HUES48 (cell line): ENCODE data around the gene RAC3.

Experiments used
- H3K27ac ChIP-seq: one replicate; pipeline ENCODE4 v1.7.0; 2013; ENCODE audit warnings: low read depth, low read length, inconsistent platforms
- H3K27me3 ChIP-seq: 2 replicates; pipeline ENCODE4 v1.6.1; 2013; ENCODE audit warnings: mild to moderate bottlenecking, low read length; ENCODE audit not compliant: control insufficient read depth, insufficient read depth
- H3K36me3 ChIP-seq: 2 replicates; pipeline ENCODE4 v1.6.1; 2013; ENCODE audit warnings: low read length; ENCODE audit not compliant: control insufficient read depth, insufficient read depth
- H3K4me1 ChIP-seq: 2 replicates; pipeline ENCODE4 v1.6.1; 2013; ENCODE audit warnings: mild to moderate bottlenecking, low read length; ENCODE audit not compliant: control insufficient read depth, insufficient read depth
- H3K4me3 ChIP-seq: 2 replicates; pipeline ENCODE4 v1.5.1; 2013; ENCODE audit warnings: mild to moderate bottlenecking, low read depth, low read length
- H3K9ac ChIP-seq: 2 replicates; pipeline ENCODE4 v1.6.1; 2013; ENCODE audit warnings: mild to moderate bottlenecking, low read depth, low read length, moderate library complexity
- H3K9me3 ChIP-seq: 2 replicates; pipeline ENCODE4 v1.6.1; 2013; ENCODE audit warnings: low read length; ENCODE audit not compliant: control insufficient read depth, insufficient read depth

RAC3 gene

DNA sequence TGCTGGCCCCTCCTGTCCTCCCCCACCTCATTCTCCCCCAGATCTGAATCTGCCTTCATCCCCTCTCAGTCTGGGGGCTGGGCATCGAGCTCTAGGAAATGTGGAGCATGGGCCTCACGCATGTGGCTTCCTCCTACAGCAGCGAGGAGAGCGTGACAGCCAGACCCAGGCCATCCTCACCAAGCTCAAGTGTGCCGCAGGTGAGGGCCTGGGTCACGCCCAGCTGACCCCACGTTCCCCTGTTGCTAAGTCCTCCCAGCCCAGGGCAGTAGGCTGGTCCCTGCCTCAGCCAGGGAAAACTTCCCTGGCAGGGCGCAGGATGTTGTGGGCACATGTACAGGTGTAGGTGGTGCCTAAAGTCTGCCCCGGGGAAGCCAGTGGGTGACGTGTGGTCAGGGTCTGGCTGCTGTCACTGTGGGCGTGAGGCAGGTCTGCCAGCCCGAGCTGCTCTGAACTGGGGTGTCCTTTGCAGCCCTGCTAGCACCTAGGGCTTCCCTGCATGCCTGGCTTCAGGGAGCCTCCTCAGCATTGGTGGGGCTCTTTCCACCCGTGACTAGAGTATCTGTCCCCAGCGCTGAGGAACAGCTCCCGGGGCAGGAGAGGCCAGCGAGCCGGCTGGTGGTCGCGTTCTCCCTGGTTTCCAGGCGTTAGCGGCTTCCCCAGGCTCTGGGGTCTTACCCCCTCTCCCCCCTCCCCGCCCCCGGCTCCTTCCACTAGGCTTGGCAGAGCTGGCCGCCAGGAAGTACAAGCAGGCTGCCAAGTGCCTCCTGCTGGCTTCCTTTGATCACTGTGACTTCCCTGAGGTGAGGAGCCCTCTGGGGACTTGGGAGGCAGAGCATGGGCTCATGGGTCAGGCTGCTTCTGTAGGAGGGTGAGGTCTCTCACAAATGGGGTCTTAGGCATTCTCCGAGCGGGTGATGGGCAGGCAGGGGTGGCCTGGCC, 23.8 kb downstream of the RAC3 start:
- H3K9me3 ChIP-seq = no peaks in the 10 kb centered on the region
- no peaks in the 10 kb centered on the region for H3K27me3 ChIP-seq
- H3K4me3 ChIP-seq = no peak overlapping the region
- H3K4me1 ChIP-seq = no peaks in the 10 kb centered on the region
- peaks cover 67% of the 10 kb centered on the region for H3K36me3 ChIP-seq
- no peak overlapping the region for H3K27ac ChIP-seq
- no peak overlapping the region for H3K9ac ChIP-seq

DNA sequence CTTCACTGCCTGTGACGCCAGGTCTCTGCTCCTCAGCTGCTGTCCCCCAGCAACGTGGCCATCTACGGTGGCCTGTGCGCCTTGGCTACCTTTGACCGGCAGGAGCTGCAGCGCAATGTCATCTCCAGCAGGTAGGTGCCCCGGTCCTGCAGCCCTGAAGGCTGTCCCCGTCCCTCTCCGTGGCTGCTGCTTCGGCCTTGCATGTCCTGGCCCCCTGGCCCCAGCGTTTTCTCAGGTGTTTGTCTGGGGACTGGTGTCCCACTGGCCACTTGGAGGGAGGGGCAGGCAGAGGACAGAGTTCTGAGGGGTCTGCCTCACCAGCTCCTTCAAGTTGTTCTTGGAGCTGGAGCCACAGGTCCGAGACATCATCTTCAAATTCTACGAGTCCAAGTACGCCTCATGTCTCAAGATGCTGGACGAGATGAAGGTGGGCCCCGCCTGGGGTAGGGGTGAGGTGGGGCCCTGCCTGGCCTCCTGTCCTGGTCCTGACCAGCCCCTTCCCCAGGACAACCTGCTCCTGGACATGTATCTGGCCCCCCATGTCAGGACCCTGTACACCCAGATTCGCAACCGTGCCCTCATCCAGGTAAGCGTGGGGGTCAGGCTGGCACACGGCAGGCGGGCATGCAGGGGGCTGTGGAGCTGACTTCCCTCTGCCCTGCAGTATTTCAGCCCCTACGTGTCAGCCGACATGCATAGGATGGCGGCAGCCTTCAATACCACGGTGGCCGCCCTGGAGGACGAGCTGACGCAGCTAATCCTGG, 24.7 kb downstream of the RAC3 start:
- H3K27ac ChIP-seq = no peak overlapping the region
- no peaks in the 10 kb centered on the region for H3K27me3 ChIP-seq
- H3K9me3 ChIP-seq = no peaks in the 10 kb centered on the region
- peaks cover 75% of the 10 kb centered on the region for H3K36me3 ChIP-seq
- H3K4me1 ChIP-seq = no peaks in the 10 kb centered on the region
- no peak overlapping the region for H3K4me3 ChIP-seq
- H3K9ac ChIP-seq = no peak overlapping the region

DNA sequence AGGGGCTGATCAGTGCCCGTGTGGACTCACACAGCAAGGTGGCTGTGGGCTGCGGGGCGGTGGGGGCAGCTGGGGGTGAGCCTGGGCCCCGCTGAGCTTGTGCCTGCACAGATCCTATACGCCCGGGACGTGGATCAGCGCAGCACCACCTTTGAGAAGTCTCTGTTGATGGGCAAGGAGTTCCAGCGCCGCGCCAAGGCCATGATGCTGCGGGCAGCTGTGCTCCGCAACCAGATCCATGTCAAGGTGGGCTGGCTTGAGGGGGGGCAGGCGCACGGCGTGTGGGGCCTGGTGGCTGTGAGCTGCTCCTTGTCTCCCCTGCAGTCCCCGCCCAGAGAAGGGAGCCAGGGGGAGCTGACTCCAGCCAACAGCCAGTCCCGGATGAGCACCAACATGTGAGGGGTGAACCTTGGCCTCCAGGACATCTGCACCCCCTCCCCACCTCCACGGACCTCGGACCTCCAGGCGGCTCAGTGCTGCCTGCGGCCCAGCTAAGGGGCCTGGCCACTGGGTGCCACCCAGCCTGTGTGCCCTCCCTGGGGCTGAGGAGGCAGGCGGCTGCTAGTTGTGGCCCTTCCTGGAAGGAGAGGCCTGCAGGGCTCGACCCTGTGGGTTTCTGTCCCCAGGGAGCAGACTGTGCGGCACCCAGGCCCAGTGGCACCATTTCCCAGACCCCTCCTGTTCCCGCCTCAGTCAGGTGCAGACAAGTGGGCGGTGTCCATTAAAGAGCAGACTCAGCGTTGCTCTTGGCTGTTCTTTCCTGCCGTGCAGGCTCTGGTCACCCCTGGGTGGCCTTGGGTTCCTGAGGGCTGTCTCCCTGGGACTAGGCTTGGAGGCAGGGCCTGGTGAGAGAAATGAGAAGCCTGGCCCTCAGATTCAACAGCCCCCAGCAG, 25.5 kb downstream of the RAC3 start:
- Histone ChIP-seq H3K27ac (no peak overlapping the region), H3K4me3 (no peak overlapping the region), H3K4me1 (no peaks in the 10 kb centered on the region), H3K36me3 (peaks cover 82% of the 10 kb centered on the region), H3K9me3 (no peaks in the 10 kb centered on the region), H3K27me3 (no peaks in the 10 kb centered on the region), H3K9ac (no peak overlapping the region)

GRCh38 chr17:82058230-82058854, 26.9 kb downstream of the RAC3 start:
- Histone ChIP-seq H3K9ac (no peak overlapping the region), H3K36me3 (peaks cover 95% of the 10 kb centered on the region), H3K27me3 (no peaks in the 10 kb centered on the region), H3K4me3 (no peak overlapping the region), H3K9me3 (no peaks in the 10 kb centered on the region), H3K4me1 (no peaks in the 10 kb centered on the region), H3K27ac (no peak overlapping the region)

DNA sequence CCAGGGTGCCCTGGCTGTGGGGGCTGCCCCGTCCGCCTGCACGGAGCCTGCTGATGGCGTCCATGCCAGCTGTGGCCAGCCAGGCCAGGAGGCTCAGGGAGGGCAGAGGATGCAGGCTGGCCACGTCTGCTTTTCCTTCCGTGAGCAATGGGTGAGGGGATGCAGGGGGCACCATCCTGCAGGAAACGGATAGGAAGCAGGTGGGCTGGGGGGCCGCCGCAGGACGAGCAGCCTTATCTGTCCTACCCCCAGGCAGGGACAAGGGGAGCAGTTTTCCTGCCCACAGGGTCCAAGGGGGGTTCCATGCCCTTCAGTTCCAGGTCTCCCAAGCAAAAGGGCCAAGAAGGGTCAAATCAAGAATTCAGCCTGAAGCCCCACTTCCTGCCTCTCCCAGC, 27.4 kb downstream of the RAC3 start:
- peaks cover 95% of the 10 kb centered on the region for H3K36me3 ChIP-seq
- no peak overlapping the region for H3K4me3 ChIP-seq
- no peaks in the 10 kb centered on the region for H3K27me3 ChIP-seq
- H3K9ac ChIP-seq = no peak overlapping the region
- no peak overlapping the region for H3K27ac ChIP-seq
- no peaks in the 10 kb centered on the region for H3K9me3 ChIP-seq
- H3K4me1 ChIP-seq = no peaks in the 10 kb centered on the region

DNA sequence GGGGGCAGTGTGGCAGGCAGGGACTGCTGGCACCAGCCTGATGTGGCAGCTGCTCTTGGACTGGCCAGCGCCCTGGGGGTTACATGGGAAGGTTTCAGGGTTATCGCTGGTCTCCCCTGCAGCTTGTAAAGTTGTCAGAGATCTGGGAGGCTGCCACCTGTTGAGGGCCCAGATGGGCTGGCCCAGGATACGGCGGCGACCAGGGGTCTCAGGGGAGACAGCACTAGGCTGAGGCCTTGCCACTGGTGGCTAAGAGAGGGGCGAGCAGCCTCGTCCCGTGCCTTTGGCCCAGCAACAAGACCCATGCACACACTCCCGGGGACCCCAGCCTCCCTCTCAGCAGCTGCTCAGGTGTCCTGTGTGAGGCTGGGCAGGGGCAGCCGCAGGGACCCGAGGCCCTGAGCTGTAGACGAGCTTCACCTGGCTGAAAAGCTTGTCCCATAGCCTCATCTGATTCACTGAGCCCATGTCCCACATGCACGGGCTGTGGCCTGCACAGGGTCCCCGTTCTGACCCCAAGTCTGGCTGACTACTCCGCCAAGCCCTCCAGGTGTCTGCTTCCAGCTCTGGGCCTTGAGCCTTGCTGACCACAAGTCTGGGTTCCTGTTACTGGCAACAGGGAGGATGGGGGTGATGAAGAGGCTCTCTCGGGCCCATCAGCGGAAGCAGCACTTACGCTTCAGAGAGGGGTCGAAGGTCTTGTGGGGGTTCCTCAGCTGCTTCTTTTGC, 28.0 kb downstream of the RAC3 start:
- no peak overlapping the region for H3K4me3 ChIP-seq
- no peaks in the 10 kb centered on the region for H3K4me1 ChIP-seq
- no peaks in the 10 kb centered on the region for H3K9me3 ChIP-seq
- H3K27ac ChIP-seq = no peak overlapping the region
- no peaks in the 10 kb centered on the region for H3K27me3 ChIP-seq
- no peak overlapping the region for H3K9ac ChIP-seq
- peaks cover 95% of the 10 kb centered on the region for H3K36me3 ChIP-seq

GRCh38 chr17:82060001-82060380, 28.5 kb downstream of the RAC3 start:
- Histone ChIP-seq H3K36me3 (peaks cover 90% of the 10 kb centered on the region), H3K4me1 (no peaks in the 10 kb centered on the region), H3K4me3 (no peak overlapping the region), H3K9me3 (no peaks in the 10 kb centered on the region), H3K27ac (no peak overlapping the region), H3K27me3 (no peaks in the 10 kb centered on the region), H3K9ac (no peak overlapping the region)

- H3K4me1 ChIP-seq = no peaks in the 10 kb centered on the region
- H3K27me3 ChIP-seq = no peaks in the 10 kb centered on the region
- H3K36me3 ChIP-seq = peaks cover 84% of the 10 kb centered on the region
Observed at GRCh38 chr17:82060614-82061013, 29.1 kb downstream of the RAC3 start.

DNA sequence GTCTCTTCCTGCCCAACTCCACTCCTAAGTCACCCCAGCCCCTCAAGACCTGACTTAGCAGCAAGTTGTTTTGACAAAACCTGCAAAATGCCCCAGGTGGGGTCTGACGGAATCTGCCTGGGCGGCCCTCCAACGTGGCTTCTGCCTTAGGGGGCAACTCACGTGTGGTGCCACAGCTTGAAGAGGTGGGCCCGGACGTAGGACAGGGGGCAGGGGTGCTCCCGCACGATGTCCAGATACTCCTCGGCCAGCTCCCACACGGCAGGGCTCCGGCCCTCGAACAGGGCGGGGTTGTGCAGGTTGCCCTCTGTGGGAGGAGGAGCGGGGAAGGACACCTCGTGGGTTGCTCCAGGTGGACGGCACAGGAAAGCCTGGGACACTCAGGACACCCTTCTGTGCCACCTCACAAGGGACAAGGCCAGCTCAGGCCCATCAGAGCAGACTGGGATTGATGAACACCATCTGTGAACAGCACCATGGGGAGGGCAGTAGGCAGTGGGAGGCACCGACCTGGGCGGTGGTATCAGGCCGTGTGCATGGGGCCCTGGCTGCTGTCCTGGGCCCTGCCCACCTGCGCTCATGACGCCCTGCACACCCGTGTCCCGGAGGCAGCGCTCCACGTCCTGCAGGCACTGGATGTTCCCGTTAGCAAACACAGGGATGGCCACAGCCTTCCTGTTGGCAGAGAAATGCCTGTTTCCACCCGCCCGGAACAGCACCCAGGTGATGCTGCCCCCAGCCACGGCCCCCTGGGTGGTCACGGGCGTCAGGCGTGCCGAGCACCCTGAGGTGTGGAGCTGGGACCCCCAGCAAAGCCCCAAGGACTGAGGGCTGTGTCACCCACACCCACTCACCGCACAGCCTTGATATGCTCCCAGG, 29.8 kb downstream of the RAC3 start:
- Histone ChIP-seq H3K36me3 (peaks cover 77% of the 10 kb centered on the region), H3K4me1 (no peaks in the 10 kb centered on the region), H3K9ac (no peak overlapping the region), H3K27ac (no peak overlapping the region), H3K9me3 (no peaks in the 10 kb centered on the region), H3K4me3 (no peak overlapping the region), H3K27me3 (no peaks in the 10 kb centered on the region)

More at GRCh38 chr17:82060614-82061013, 29.1 kb downstream of the RAC3 start:
- no peaks in the 10 kb centered on the region for H3K9me3 ChIP-seq
- no peak overlapping the region for H3K9ac ChIP-seq
- no peak overlapping the region for H3K4me3 ChIP-seq
- H3K27ac ChIP-seq = no peak overlapping the region
